Activated T-helper 1 cell treated with anti-CD3 and anti-CD28 coated beads, Interleukin-2, amount 50 U/mL, for 16 hours (primary cell): ENCODE data around the gene CDH4.
"Not testable (repeated sequence)": the region's sequence is repeated elsewhere in the genome, so short reads cannot be mapped to it uniquely, and the experiment has no call there.

Source experiments
- DNase-seq, 2 donors: peaks; one replicate each; pipeline ENCODE4 v3.0.0-alpha.2; 2020; ENCODE audit warnings: low read depth in 1 of 2, low spot score in 1 of 2

Gene CDH4

GRCh38 chr20:61437280-61438206, 185.5 kb downstream of the CDH4 start:
- no peak for DNase-seq

DNA sequence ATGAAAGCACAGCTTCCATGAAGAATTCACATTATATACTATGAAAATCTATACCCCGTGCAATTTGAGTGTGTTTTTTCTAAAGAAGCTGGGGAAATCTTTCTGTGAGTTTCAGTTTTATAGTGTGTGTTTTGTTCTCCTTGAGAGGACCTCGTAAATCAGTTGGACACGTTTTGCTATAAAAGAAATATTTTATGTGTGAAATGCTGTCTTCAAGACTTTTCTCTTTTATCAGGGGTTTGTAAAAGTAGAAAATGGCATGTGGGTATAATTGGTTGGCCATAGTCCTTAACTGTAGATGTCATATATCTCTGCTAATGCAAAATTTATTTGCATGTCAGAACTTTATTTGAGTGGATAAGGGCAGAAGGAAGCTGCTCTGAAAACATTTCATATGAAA, 186.2 kb downstream of the CDH4 start:
- no peak for DNase-seq

GRCh38 chr20:61439251-61439650, 187.2 kb downstream of the CDH4 start:
- DNase-seq: no peak

- no peak for DNase-seq
Observed at GRCh38 chr20:61440548-61441055, 188.5 kb downstream of the CDH4 start.

GRCh38 chr20:61441537-61441936, 189.5 kb downstream of the CDH4 start:
- no peak for DNase-seq

GRCh38 chr20:61442075-61442670, 190.1 kb downstream of the CDH4 start:
- no peak for DNase-seq

DNA sequence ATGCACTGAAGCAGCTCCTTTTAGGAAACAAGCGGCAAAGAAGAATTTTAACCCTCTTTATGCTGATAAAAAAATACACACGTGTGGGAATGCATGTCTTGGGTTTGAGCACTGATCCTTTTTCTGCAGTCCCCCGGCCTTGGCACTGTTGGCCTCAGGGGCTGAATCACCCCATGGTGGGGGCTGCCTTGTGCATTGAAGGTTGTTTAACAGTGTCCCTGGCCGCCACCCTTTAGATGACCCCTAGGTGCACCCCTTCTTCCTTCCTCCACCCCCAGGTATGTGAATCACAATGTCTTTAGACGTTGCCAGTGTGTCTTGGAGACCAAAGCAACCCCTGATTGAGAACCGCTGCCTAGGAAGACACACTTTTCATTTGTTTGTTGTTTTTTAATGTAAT, 190.7 kb downstream of the CDH4 start:
- no peak for DNase-seq

GRCh38 chr20:61443443-61444126, 191.5 kb downstream of the CDH4 start:
- DNase-seq: no peak

DNA sequence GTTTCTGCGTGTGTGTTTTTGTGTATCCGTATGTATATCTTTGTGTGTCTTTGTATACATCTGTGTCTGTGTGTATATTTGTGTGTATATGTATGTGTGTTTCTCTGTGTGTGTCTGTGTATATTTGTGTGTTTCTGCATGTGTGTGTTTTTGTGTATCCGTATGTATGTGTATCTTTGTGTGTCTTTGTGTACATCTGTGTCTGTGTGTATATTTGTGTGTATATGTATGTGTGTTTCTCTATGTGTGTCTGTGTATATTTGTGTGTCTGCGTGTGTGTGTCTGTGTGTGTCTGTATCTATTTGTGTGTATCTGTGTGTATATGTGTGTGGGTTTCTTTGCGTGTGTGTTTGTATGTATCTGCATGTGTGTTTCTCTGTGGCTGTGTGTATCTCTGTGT, 192.6 kb downstream of the CDH4 start:
- DNase-seq: no peak

DNA sequence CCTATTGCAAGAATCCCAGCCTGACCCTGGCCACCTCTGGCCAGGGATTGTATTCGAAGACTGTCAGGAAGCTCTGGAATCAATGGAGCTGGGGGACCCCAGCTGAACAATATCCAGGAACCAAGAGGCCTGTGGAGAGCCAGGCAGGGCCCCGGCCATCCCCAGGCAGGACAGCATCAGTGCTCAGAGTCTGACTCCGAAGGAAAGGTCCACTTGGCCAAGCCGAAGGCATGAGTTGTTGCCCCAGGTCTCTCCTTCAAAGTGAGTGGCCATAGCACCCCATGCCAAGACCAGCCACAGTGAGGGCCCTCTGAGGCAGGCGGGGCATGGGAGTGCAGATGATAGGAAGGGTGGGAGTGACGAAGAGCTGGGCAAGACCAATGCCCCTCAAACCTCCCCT, 193.1 kb downstream of the CDH4 start:
- DNase-seq: no peak

DNA sequence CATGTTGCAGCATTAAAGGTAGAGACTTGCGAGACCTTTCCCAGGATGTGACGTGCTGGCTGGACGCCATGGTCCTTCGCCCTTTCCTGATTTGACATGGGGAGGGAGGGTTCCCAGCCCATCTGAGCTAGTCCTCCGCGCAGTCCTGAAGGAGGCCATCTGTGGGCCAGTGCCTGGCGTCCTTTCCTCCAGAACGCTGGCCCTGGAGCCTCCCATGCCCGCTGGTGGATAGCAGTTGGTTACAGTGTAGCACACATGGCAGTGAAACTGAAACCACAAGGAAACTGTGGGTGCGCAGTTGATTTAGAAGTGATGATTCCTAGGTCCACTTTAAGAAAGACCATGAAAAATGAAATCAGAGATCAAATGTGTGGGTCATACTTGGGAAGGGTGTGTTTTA, 193.7 kb downstream of the CDH4 start:
- DNase-seq: no peak

DNA sequence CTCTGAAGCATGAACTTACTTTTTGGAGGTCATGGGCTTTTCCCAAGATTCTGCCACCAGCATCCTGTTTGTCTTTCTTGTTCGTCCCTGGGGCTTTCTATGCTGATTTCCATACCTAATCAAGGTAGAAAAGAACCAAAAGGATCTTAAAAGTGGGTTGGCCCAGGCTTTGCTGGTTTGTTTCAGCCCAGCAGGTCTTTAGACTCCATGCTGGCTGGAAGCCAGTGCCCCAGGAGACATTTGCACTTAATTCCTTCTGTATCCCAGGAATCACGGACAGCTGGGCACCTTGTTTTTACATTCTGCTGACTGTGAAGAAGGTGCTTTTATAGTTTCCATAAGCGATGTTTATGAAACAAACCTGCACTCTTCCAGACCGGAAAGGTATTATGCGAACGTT, 195.9 kb downstream of the CDH4 start:
- no peak for DNase-seq

DNA sequence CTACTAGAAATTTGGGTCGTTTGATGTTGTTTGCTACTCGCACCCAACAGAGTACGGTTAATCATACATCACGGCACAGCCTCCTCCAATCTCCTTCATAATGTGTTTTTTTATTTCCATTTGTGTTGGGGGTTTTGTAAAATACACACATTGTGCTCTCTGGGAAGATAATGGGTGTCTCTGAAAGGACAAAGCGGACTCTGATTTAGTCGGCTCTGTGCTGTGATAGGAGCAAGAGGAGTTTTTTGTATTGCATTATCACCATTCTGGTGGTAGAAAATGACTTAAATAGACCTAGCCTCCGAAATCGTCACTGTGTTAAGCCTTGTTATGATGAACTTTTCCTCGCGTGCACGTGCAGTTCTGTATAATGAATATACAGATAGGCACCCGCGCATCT, 196.3 kb downstream of the CDH4 start:
- DNase-seq: no peak

DNA sequence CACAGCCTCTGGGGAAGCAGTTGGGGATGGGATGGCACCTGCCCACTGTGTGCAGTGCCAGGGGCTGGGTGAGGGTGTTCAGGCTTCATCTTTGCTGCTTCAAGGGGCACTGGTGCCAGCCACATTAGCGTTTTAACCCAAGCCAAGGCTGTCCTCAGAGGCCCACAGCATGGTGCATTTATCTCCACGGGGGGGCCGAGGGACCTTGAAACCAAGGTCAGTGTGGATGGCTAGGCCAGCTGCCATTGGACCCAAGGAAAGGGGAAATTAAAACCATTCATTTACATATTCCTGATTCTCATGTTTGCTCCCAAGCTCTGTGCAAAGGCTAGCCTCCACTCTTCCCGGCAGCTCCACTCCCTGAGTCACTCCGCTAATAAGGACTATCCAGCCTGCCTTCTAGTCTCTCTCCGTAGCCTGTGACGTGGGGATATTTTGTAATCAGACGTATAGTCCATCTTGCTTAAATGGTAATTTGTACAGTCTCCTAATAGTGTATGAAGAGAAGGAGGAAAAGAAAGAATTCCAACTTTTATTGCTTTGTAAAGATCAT, 197.1 kb downstream of the CDH4 start:
- DNase-seq: no peak

- no peak for DNase-seq
Observed at GRCh38 chr20:61449916-61450315, 197.9 kb downstream of the CDH4 start.

DNA sequence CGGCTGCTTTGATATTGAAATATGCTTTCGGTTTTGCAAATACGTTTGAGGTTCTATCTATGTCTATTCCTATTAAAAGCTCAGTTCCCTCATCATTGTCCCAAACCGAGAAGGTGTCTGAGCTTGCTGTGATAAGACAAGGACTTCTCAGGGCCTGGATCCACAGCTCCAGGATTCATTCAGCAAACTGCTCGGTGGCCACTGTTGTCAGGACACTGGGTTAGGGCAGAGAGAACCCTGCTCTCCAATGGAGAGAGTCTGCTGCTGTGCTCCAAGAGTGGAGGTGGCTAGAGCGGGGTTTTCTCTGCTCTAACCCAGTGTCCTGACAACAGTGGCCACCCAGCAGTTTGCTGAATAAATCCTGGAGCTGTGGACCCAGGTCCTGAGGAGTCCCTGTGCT, 198.5 kb downstream of the CDH4 start:
- DNase-seq: no peak

GRCh38 chr20:61451009-61451408, 198.9 kb downstream of the CDH4 start:
- DNase-seq: no peak

DNA sequence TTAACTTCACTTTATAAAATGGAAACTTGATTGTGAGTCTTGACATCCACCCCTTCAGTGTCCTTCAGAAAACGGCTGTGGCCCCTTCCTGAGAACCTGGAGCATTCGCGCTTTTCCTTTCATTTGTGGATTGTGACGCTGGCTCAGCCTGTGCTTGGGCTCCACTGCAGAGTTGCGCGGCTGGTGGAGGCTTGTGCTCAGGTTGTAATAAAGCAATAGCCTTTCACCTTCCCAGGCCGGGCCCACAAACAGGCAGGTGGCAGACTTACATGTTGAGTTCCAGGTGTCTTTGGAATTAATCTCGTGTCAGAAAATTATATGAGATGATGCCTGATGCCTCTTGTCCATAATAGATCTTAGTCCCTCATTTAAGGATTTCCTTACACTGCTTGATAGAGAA, 199.9 kb downstream of the CDH4 start:
- DNase-seq: no peak

DNA sequence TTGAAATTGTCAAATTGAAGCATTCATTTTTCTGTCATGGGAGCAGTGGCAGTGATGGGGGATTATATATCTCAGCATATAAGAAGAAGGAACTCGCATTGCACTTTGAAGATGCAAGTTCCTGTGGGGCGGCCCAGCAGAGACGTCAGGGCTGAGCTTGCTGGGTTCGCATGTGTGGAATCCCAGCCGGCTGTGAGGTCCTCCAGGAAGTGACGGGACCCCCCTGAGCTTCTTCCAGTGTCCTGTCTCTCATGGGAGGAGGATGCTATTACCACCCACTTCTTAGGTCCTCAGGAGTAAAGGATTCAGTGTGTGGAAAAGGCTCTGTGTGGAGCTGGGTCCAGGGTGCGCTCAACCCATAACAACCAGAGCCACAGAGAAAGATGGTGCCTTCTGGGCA, 201.2 kb downstream of the CDH4 start:
- DNase-seq: no peak

DNA sequence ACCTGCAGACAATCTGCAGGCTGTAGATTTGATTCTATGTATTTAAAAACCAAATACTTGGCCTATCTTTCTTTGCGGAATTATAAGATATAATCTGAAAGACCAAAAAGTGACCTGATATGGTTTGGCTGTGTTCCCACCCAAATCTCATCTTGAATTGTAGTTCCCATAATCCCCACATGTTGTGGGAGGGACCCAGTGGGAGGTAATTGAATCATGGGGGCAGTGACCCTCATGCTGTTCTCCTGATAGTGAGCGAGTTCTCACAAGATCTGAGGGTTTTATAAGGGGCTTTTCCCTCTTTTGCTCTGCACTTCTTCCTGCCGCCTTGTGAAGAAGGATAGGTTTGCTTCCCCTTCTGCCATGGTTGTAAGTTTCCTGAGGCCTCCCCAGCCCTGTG, 201.6 kb downstream of the CDH4 start:
- not testable (repeated sequence) for DNase-seq

DNA sequence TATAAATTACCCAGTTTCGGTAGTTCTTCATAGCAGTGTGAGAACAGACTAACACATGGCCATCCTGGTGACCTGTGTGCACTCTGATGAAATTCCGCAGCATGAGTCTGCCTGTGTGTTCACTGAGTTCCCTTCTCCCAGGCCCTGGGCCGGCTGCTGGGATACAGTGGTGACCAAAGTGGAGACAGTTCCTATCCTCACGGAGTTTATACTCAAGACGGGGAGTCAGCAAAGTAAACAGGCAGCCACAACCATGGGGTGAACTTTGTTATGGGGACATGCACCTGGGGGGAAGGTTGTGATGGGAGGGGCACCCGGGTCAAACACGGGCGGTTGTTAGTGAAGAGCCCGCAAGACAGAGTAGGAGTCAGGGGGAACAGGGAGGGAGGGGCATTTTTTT, 202.0 kb downstream of the CDH4 start:
- DNase-seq: no peak
